GM19025 (cell line): ENCODE measurements around the gene CPEB2.

Source experiments
- ATAC-seq: cut with Tn5 transposase; IDR thresholded peaks from one replicate; pipeline ENCODE4 v1.9.1; 2021; ENCODE audit warnings: mild to moderate bottlenecking, low read depth, moderate library complexity; ENCODE audit not compliant: unreplicated experiment

Gene CPEB2

GRCh38 chr4:15109600-15109999 is 107.3 kb downstream of the CPEB2 start:
- no peak for ATAC-seq

GRCh38 chr4:15110120-15110571 is 107.9 kb downstream of the CPEB2 start:
- no peak for ATAC-seq

GRCh38 chr4:15116509-15117079 is 114.3 kb downstream of the CPEB2 start:
- ATAC-seq, result no peak

- peak; percentile 76 for ATAC-seq
Measured at GRCh38 chr4:15117270-15117946, 115.1 kb downstream of the CPEB2 start.

GRCh38 chr4:15118292-15118691 is 116.0 kb downstream of the CPEB2 start:
- no peak for ATAC-seq
